ENCODE results near the gene PSMD2. TPM values are rescaled to one million over a fixed set of nuclear protein-coding genes. Genes with fewer than 3 reads are reported as not detected.
"Not testable (repeated sequence)": the region's sequence is repeated elsewhere in the genome, so short reads cannot be mapped to it uniquely, and the experiment has no call there.

Gene PSMD2
- total RNA-seq, 2 donors from 2014 or later = 174 to 187 TPM

DNA sequence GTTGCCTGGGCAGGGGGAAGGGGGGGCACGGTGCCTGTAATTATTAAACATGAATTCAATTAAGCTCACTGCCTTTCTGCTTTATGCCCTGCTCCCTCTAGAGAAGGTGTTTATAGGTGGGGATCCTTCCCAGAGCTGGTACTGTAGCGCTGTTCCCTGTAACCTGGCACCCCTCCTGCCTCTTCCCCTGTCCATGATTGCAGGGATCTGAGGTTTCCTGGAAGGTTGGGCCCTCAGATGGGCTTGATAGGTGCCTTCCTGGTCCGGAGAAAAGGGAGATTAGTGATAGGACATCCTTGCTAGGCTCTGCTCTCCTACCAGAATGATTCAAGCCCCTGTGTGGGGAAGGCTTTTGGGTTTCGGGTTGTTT lies 36.2 kb downstream of the PSMD2 start:
- DNase-seq = no peak
- ATAC-seq = peak; percentile 8
- intact Hi-C loops (cut with DNase I, micrococcal nuclease) = no loop called here

DNA sequence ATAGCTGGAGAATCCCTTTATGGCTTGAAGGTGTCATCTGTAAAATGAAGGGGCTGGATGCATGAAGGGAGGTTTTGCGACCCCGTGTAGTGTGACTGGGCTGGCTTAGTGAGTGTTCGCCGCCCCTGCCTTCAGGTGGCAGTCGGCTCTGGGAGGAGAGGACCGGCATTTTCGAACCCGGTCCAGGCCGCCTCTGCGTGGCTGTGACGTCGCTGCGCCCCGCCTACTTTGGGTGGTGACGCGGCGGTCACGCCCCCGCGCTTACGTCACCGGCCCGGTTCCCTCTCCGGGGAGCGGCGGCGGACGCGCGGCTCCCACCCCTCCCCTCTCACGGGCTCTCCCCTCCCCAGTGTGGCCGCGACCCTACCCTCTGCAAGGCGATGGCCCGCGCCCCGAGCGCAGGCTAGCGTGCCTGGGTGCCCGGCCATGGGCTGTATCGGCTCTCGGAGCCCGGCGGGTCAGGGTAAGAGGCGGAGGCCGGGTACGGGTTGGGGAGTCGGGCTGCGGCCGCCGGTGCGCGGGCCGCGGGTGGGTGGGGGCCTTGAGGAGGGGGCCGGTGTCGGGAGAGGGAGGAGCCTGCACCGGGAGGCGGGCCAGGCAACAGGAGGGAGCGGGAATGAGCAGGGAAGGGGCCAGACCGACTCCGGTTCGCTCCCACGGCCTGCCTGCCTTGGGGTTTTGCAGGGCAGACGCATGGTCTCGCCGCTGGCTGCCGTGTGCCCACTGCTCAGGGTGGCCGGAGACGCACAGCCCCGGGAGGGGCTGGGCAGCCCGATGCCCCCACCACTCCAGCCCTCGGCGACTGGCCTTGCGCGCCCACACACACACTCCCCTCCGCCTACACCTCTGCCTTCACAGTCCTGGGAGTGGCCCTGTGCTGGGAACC lies 36.9 kb downstream of the PSMD2 start:
- intact Hi-C loops (cut with DNase I, micrococcal nuclease) = no loop called here
- ATAC-seq = peak; percentile 87

GRCh38 chr3:184336547-184337398 lies 37.7 kb downstream of the PSMD2 start:
- ATAC-seq = peak; percentile 27
- intact Hi-C loops (cut with DNase I, micrococcal nuclease) = no loop called here
- DNase-seq = peak in 1 of 2 donors; percentile 31

More for the DNA sequence above, 36.9 kb downstream of the PSMD2 start:
- DNase-seq = peak; percentile 78 to 94

GRCh38 chr3:184337399-184337714 lies 38.3 kb downstream of the PSMD2 start, which contains the start of gene FAM131A:
FAM131A (plus strand) TSS chr3:184337600; CDS start chr3:184337631, 31 bp downstream.
- ATAC-seq = no peak
- intact Hi-C loops (cut with DNase I, micrococcal nuclease) = no loop called here
- no peak for DNase-seq

GRCh38 chr3:184337981-184338380 lies 38.9 kb downstream of the PSMD2 start:
- DNase-seq = no peak
- intact Hi-C loops (cut with DNase I, micrococcal nuclease) = no loop called here
- ATAC-seq = no peak

GRCh38 chr3:184338511-184338945 lies 39.5 kb downstream of the PSMD2 start:
- ATAC-seq (no peak), DNase-seq (peak in 1 of 2 donors; percentile 52)
- intact Hi-C loops (cut with DNase I, micrococcal nuclease) = no loop called here

GRCh38 chr3:184339001-184339400 lies 40.0 kb downstream of the PSMD2 start:
- intact Hi-C loops (cut with DNase I, micrococcal nuclease) = no loop called here
- ATAC-seq (no peak), DNase-seq (no peak)

DNA sequence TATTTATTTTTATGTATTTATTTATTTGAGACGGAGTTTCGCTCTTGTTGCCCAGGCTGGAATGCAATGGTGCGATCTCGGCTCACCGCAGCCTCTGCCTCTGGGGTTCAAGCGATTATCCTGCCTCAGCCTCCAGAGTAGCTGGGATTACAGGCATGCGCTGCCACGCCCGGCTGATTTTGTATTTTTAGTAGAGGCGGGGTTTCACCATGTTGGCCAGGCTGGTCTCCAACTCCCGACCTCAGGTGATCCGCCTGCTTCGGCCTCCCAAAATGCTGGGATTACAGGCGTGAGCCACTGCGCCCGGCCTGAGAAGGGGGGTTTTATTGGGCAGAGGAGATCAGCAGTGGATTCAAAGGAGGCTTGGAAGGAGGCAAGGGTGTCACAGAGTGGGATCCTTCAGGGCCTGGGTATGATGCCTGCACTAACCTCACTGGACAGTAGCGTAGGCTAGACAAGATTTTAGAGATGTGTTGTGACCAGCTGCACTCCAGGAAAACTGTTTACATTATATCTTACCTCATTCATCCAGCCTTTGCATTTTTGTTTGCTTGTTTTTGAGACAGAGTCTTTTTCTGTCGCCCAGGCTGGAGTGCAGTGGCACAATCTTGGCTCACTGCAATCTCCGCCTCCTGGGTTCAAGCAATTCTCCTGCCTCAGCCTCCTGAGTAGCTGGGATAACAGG lies 40.6 kb downstream of the PSMD2 start:
- DNase-seq; intact Hi-C loops (cut with DNase I, micrococcal nuclease); ATAC-seq: not testable (repeated sequence)

DNA sequence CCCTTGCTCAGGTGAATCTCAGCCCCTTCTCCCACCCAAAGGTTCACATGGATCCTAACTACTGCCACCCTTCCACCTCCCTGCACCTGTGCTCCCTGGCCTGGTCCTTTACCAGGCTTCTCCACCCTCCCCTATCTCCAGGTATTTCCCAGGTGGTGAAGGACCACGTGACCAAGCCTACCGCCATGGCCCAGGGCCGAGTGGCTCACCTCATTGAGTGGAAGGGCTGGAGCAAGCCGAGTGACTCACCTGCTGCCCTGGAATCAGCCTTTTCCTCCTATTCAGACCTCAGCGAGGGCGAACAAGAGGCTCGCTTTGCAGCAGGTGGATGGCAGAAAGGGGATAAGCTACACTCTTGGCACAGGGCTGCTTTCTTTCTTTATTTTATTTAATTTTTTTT lies 42.9 kb downstream of the PSMD2 start:
- ATAC-seq (no peak), DNase-seq (no peak)
- intact Hi-C loops (cut with DNase I, micrococcal nuclease) = no loop called here

GRCh38 chr3:184343200-184343876 lies 44.3 kb downstream of the PSMD2 start:
- intact Hi-C loops (cut with DNase I, micrococcal nuclease) = no loop called here
- ATAC-seq (no peak), DNase-seq (no peak)

- ATAC-seq = peak; percentile 1
- DNase-seq = no peak
Measured at GRCh38 chr3:184344579-184345316, 45.7 kb downstream of the PSMD2 start.

GRCh38 chr3:184345317-184346144 lies 46.5 kb downstream of the PSMD2 start:
- intact Hi-C loops (cut with DNase I, micrococcal nuclease) = no loop called here
- ATAC-seq (peak; percentile 92), DNase-seq (peak; percentile 84 to 90)

More at GRCh38 chr3:184344579-184345316, 45.7 kb downstream of the PSMD2 start:
- intact Hi-C loops (cut with DNase I, micrococcal nuclease) = no loop called here

- intact Hi-C loops (cut with DNase I, micrococcal nuclease) = no loop called here
- no peak for DNase-seq
- no peak for ATAC-seq
Measured at GRCh38 chr3:184346480-184347190, 47.6 kb downstream of the PSMD2 start.

- no peak for ATAC-seq
Measured at GRCh38 chr3:184347321-184348056, 48.4 kb downstream of the PSMD2 start.

GRCh38 chr3:184348057-184348382 lies 49.0 kb downstream of the PSMD2 start:
- DNase-seq (no peak), ATAC-seq (no peak)
- intact Hi-C loops (cut with DNase I, micrococcal nuclease) = no loop called here

More at GRCh38 chr3:184347321-184348056, 48.4 kb downstream of the PSMD2 start:
- intact Hi-C loops (cut with DNase I, micrococcal nuclease) = no loop called here
- DNase-seq = no peak
